Bronchial epithelial cell (primary cell): ENCODE results near the gene SMG7. TPM values are rescaled to one million over a fixed set of nuclear protein-coding genes. Genes with fewer than 3 reads are reported as not detected.

Experiments
- DNase-seq: peaks from one replicate; pipeline ENCODE4 v3.0.0-alpha.2; 2010; ENCODE audit warnings: low read depth
- FAIRE-seq: peaks from 2 replicates; lab custom pipeline; 2011; peaks lifted over from hg19 to GRCh38; lab: Jason Lieb, UNC
- H3K27me3 ChIP-seq: 2 replicates; pipeline ENCODE4 v1.5.1; 2011; ENCODE audit warnings: low read length; ENCODE audit not compliant: control insufficient read depth, insufficient read depth
- H3K36me3 ChIP-seq: 2 replicates; pipeline ENCODE4 v1.5.1; 2011; ENCODE audit warnings: low read length; ENCODE audit not compliant: control insufficient read depth, insufficient read depth
- H3K4me3 ChIP-seq: 2 replicates; pipeline ENCODE4 v1.5.1; 2011; ENCODE audit warnings: mild to moderate bottlenecking, low read depth, low read length, control low read depth
- CTCF ChIP-seq: IDR thresholded peaks from 2 replicates; pipeline ENCODE4 v1.5.1; 2011; ENCODE audit warnings: mild to moderate bottlenecking, moderate library complexity, low read length, control low read depth, inconsistent platforms; ENCODE audit not compliant: insufficient read depth, severe bottlenecking
- total RNA-seq: library from RNA; depleted of rRNA; stranded (reverse); fragments of >200 nt; gene quantifications from 2 replicates; pipeline ENCODE4 v1.2.1, GENCODE V29; 2014

Gene SMG7
- total RNA-seq, 1 donor from 2014 or later: 17.9 TPM

- Histone ChIP-seq H3K27me3 (no peaks in the 10 kb centered on the region), H3K36me3 (no peaks in the 10 kb centered on the region), H3K4me3 (no peak overlapping the region)
- TF ChIP-seq CTCF: no peak
- FAIRE-seq (no peak), DNase-seq (no peak)
These were observed 121.1 kb downstream of the SMG7 start for GRCh38 chr1:183593356-183593755.

GRCh38 chr1:183595537-183595936, 123.2 kb downstream of the SMG7 start:
- Histone ChIP-seq H3K27me3 (no peaks in the 10 kb centered on the region), H3K36me3 (no peaks in the 10 kb centered on the region), H3K4me3 (no peak overlapping the region)
- no peak for TF ChIP-seq CTCF
- FAIRE-seq (no peak), DNase-seq (no peak)

GRCh38 chr1:183596500-183596899, 124.2 kb downstream of the SMG7 start:
- no peak for TF ChIP-seq CTCF
- no peak for DNase-seq
- Histone ChIP-seq H3K27me3 (no peaks in the 10 kb centered on the region), H3K4me3 (no peak overlapping the region), H3K36me3 (no peaks in the 10 kb centered on the region)
- no peak for FAIRE-seq

- Histone ChIP-seq H3K36me3 (no peaks in the 10 kb centered on the region), H3K27me3 (no peaks in the 10 kb centered on the region), H3K4me3 (no peak overlapping the region)
- no peak for DNase-seq
- FAIRE-seq: no peak
- TF ChIP-seq CTCF: no peak
These were observed 125.5 kb downstream of the SMG7 start for GRCh38 chr1:183597656-183598347.

GRCh38 chr1:183598386-183598785, 126.1 kb downstream of the SMG7 start:
- Histone ChIP-seq H3K27me3 (no peaks in the 10 kb centered on the region), H3K4me3 (no peak overlapping the region), H3K36me3 (no peaks in the 10 kb centered on the region)
- FAIRE-seq: no peak
- TF ChIP-seq CTCF: no peak
- no peak for DNase-seq

- Histone ChIP-seq H3K4me3 (no peak overlapping the region), H3K36me3 (no peaks in the 10 kb centered on the region), H3K27me3 (no peaks in the 10 kb centered on the region)
- DNase-seq: peak; percentile 95
- TF ChIP-seq CTCF: no peak
- no peak for FAIRE-seq
These were observed 127.8 kb downstream of the SMG7 start for GRCh38 chr1:183600136-183600535.
